GM12878 (cell line): ENCODE measurements around the gene CACNG5.

Experiments
- CEBPB ChIP-seq, 2 experiments: fragments of 150-350 bp in 1 of 2; IDR thresholded peaks; 2 replicates each; pipeline ENCODE4 v1.6.1; 2012 to 2014; ENCODE audit warnings: low read depth in 2 of 2, low read length in 2 of 2, borderline replicate concordance in 1 of 2, inconsistent platforms in 1 of 2
- CREB1 ChIP-seq: IDR thresholded peaks from 2 replicates; pipeline ENCODE4 v1.6.1; 2012; ENCODE audit warnings: low read depth, mild to moderate bottlenecking, inconsistent platforms
- EZH2 ChIP-seq: IDR thresholded peaks from 2 replicates; pipeline ENCODE4 v1.6.1; 2012; ENCODE audit warnings: low read depth, mild to moderate bottlenecking, control low read depth, inconsistent platforms, low read length, borderline replicate concordance; ENCODE audit not compliant: control insufficient read depth
- FOS ChIP-seq: IDR thresholded peaks from 3 replicates; pipeline ENCODE4 v1.6.1; 2011; ENCODE audit warnings: borderline replicate concordance; ENCODE audit not compliant: insufficient read length; ENCODE audit errors: extremely low read depth
- NFYB ChIP-seq: IDR thresholded peaks from 2 replicates; pipeline ENCODE4 v1.6.1; 2011; ENCODE audit warnings: low read depth, mild to moderate bottlenecking, low read length, improper control_type of control experiment, moderate library complexity; ENCODE audit not compliant: insufficient read depth
- NR2C1 ChIP-seq: fragments of 450-650 bp; IDR thresholded peaks from 2 replicates; pipeline ENCODE4 v1.6.1; 2017; ENCODE audit warnings: antibody characterized with exemption, mild to moderate bottlenecking, moderate library complexity
- RB1 ChIP-seq: fragments of 450-650 bp; formaldehyde crosslinking; IDR thresholded peaks from 2 replicates; pipeline ENCODE4 v1.6.1; 2017; ENCODE audit warnings: mild to moderate bottlenecking, borderline replicate concordance
- SMAD5 ChIP-seq: IDR thresholded peaks from 2 replicates; pipeline ENCODE4 v1.6.1; 2016; ENCODE audit warnings: antibody characterized with exemption, low read depth
- YY1 ChIP-seq: IDR thresholded peaks from 2 replicates; pipeline ENCODE4 v1.6.1; 2011; ENCODE audit warnings: low read depth, mild to moderate bottlenecking, low read length
- TF ChIP-seq, protein P1 (sequence below): IDR thresholded peaks from 2 replicates; pipeline ENCODE4 v1.6.1; 2011; ENCODE audit warnings: low read depth, mild to moderate bottlenecking, low read length, moderate library complexity, borderline replicate concordance; ENCODE audit errors: extremely low read depth
- TF ChIP-seq, protein P2 (sequence below): IDR thresholded peaks from 2 replicates; pipeline ENCODE4 v1.6.1; 2012; ENCODE audit warnings: low read depth, low read length, improper control_type of control experiment
- TF ChIP-seq, protein P3 (sequence below), 3 experiments: IDR thresholded peaks in 2 of 3; conservative IDR thresholded peaks in 1 of 3; 2 replicates each; pipeline ENCODE4 v1.5.1; 2011; ENCODE audit warnings: low read depth in 3 of 3, low read length in 3 of 3, mild to moderate bottlenecking in 3 of 3, control low read depth in 2 of 3, moderate library complexity in 2 of 3, inconsistent platforms in 1 of 3, mixed read lengths in 1 of 3; ENCODE audit not compliant: control insufficient read depth in 2 of 3, insufficient read depth in 1 of 3; ENCODE audit errors: extremely low read depth in 1 of 3

DNA sequence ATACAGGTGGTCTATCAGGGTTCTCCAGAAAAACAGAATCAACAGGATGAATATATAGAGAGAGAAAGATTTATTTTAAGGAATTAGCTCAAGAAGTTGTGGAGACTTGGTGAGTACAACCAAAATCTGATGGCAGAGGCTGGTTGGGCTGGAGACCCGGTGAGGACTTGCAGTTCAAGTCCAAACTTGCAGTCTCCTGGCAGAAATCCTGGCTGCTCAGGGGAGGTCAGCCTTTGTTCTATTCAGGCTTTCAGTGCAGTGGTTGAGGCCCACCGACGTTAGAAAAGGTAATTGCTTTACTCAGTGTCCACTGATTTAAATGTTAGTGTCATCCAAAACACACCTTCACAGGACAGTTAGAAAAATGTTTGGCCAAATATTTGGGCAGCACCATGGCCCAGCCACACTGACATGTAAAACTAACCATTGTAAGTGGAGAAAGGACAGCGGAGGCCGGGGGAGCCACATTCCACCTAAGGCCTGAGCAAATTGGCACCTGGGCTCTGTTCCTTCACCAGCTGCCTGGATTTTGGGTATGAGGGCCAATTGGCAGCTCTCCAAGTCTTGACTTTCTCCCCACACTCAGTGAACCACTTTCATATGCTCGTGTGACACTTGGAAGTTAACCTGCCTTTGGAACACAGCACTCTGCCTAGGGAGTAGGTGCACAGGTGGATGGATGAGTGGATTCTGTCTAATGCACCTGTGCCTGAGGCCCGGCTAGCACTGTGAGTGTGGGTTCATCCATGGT, 54.7 kb downstream of the CACNG5 start:
- no peak for TF ChIP-seq YY1
- no peak for TF ChIP-seq NFYB
- TF ChIP-seq CEBPB (IDR thresholded peaks at IDR 0.05; ENCODE audit: borderline replicate concordance in 1 of 2, low read depth in 2 of 2, low read length in 2 of 2), result no peak
- no peak for TF ChIP-seq CREB1
- no peak for TF ChIP-seq FOS
- no peak for TF ChIP-seq RB1
- TF ChIP-seq, protein P1, sequence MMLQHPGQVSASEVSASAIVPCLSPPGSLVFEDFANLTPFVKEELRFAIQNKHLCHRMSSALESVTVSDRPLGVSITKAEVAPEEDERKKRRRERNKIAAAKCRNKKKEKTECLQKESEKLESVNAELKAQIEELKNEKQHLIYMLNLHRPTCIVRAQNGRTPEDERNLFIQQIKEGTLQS, result no peak
- TF ChIP-seq, protein P2, sequence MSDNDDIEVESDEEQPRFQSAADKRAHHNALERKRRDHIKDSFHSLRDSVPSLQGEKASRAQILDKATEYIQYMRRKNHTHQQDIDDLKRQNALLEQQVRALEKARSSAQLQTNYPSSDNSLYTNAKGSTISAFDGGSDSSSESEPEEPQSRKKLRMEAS, result no peak
- no peak for TF ChIP-seq NR2C1
- no peak for TF ChIP-seq EZH2
- TF ChIP-seq, protein P3, sequence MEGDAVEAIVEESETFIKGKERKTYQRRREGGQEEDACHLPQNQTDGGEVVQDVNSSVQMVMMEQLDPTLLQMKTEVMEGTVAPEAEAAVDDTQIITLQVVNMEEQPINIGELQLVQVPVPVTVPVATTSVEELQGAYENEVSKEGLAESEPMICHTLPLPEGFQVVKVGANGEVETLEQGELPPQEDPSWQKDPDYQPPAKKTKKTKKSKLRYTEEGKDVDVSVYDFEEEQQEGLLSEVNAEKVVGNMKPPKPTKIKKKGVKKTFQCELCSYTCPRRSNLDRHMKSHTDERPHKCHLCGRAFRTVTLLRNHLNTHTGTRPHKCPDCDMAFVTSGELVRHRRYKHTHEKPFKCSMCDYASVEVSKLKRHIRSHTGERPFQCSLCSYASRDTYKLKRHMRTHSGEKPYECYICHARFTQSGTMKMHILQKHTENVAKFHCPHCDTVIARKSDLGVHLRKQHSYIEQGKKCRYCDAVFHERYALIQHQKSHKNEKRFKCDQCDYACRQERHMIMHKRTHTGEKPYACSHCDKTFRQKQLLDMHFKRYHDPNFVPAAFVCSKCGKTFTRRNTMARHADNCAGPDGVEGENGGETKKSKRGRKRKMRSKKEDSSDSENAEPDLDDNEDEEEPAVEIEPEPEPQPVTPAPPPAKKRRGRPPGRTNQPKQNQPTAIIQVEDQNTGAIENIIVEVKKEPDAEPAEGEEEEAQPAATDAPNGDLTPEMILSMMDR (IDR thresholded peaks at IDR 0.05 in 2 of 3, conservative IDR thresholded peaks at IDR 0.05 in 1 of 3; ENCODE audit: control insufficient read depth in 2 of 3, extremely low read depth in 1 of 3, insufficient read depth in 1 of 3, low read depth in 3 of 3, low read length in 3 of 3), result no peak
- no peak for TF ChIP-seq SMAD5
